ENCODE measurements around the gene IRF4.

IRF4 gene

GRCh38 chr6:415087-415486, 23.5 kb downstream of the IRF4 start:
- Histone ChIP-seq H3K4me1 (ENCODE audit: control insufficient read depth, insufficient read depth, low read length) (peaks cover 6% of the 10 kb centered on the region), H3K36me3 (ENCODE audit: control insufficient read depth in 2 of 2, insufficient read depth in 1 of 2, low read length in 2 of 2) (no peaks in the 10 kb centered on the region), H3K4me3 (ENCODE audit: low read depth, low read length) (no peak overlapping the region), H3K9me3 (ENCODE audit: control insufficient read depth, insufficient read depth, low read depth, low read length) (no peaks in the 10 kb centered on the region), H3K27ac (ENCODE audit: extremely low read depth, low read depth, low read length) (no peak overlapping the region)
- CTCF ChIA-PET, result no interaction called here
- POLR2A ChIA-PET, result no interaction called here
- TF ChIP-seq ZNF610 (tag by site-specific recombination; IDR thresholded peaks at IDR 0.05; ENCODE audit: borderline replicate concordance), result no peak
- TF ChIP-seq SP3 (tag by site-specific recombination; IDR thresholded peaks at IDR 0.05), result no peak
- TF ChIP-seq SETDB1 (IDR thresholded peaks at IDR 0.05; ENCODE audit: insufficient read length, low read length), result peak; percentile 94

- ChIA-PET CTCF (interaction anchor here (0.9 kb wide), 1 partner anchor 12 kb away, joined by 4 read pairs; no protein-coding TSS in a partner anchor), POLR2A (no interaction called here)
Measured at GRCh38 chr6:421211-421610, 29.7 kb downstream of the IRF4 start.

GRCh38 chr6:422433-423054, 31.0 kb downstream of the IRF4 start:
- no peaks in the 10 kb centered on the region for H3K4me1 ChIP-seq (ENCODE audit: control insufficient read depth, insufficient read depth, low read length)
- H3K9me3 ChIP-seq (ENCODE audit: control insufficient read depth, insufficient read depth, low read depth, low read length), result no peaks in the 10 kb centered on the region
- ChIA-PET POLR2A (interaction anchor here (0.7 kb wide), 1 partner anchor 71 kb away, joined by 4 read pairs; no protein-coding TSS in a partner anchor), CTCF (interaction anchor here (0.6 to 1.3 kb wide), 2 partner anchors 11 to 78 kb away, joined by 3 read pairs; no protein-coding TSS in a partner anchor)
- no peak overlapping the region for H3K27ac ChIP-seq (ENCODE audit: extremely low read depth, low read depth, low read length)
- H3K4me3 ChIP-seq (ENCODE audit: low read depth, low read length), result no peak overlapping the region
- H3K36me3 ChIP-seq (ENCODE audit: control insufficient read depth in 2 of 2, insufficient read depth in 1 of 2, low read length in 2 of 2), result no peaks in the 10 kb centered on the region
- TF ChIP-seq ZNF776 (tag by site-specific recombination; IDR thresholded peaks at IDR 0.05; ENCODE audit: borderline replicate concordance) (no peak), ZBTB17 (tag by site-specific recombination; IDR thresholded peaks at IDR 0.05) (no peak), ZNF362 (tag by site-specific recombination; IDR thresholded peaks at IDR 0.05) (peak; percentile 84), ZNF37A (tag by site-specific recombination; IDR thresholded peaks at IDR 0.05) (no peak), ZNF600 (tag by site-specific recombination; IDR thresholded peaks at IDR 0.05) (no peak), ZNF623 (tag by site-specific recombination; IDR thresholded peaks at IDR 0.05) (no peak), ZNF157 (tag by site-specific recombination; IDR thresholded peaks at IDR 0.05) (no peak), ZNF132 (tag by site-specific recombination; IDR thresholded peaks at IDR 0.05; ENCODE audit: borderline replicate concordance) (no peak), ZNF518A (tag by site-specific recombination; conservative IDR thresholded peaks at IDR 0.05; ENCODE audit: low read depth) (no peak), ZEB2 (tag by site-specific recombination; IDR thresholded peaks at IDR 0.05) (0 out of 2 replicates have a peak, but pooled peaks have one; percentile 41), ZNF266 (tag by site-specific recombination; IDR thresholded peaks at IDR 0.05; ENCODE audit: low read depth) (no peak), ZNF138 (tag by site-specific recombination; IDR thresholded peaks at IDR 0.05; ENCODE audit: borderline replicate concordance) (no peak), ZNF354C (tag by site-specific recombination; IDR thresholded peaks at IDR 0.05; ENCODE audit: borderline replicate concordance, low read depth) (no peak), ZNF621 (tag by site-specific recombination; IDR thresholded peaks at IDR 0.05) (no peak), ZNF221 (tag by site-specific recombination; IDR thresholded peaks at IDR 0.05; ENCODE audit: borderline replicate concordance) (no peak), FEZF1 (tag by site-specific recombination; IDR thresholded peaks at IDR 0.05) (no peak), ZNF10 (tag by site-specific recombination; IDR thresholded peaks at IDR 0.05) (no peak), AEBP2 (tag by site-specific recombination; IDR thresholded peaks at IDR 0.05; ENCODE audit: borderline replicate concordance) (no peak), ZNF335 (tag by site-specific recombination; conservative IDR thresholded peaks at IDR 0.05) (peak; percentile 14; the same call in 1 of the 2 replicates), ZNF629 (tag by site-specific recombination; IDR thresholded peaks at IDR 0.05) (peak; percentile 60), ZNF747 (tag by site-specific recombination; IDR thresholded peaks at IDR 0.05) (no peak)

More at GRCh38 chr6:421211-421610, 29.7 kb downstream of the IRF4 start:
- no peak overlapping the region for H3K4me3 ChIP-seq (ENCODE audit: low read depth, low read length)
- H3K4me1 ChIP-seq (ENCODE audit: control insufficient read depth, insufficient read depth, low read length), result no peaks in the 10 kb centered on the region
- H3K27ac ChIP-seq (ENCODE audit: extremely low read depth, low read depth, low read length), result no peak overlapping the region
- no peak for TF ChIP-seq ZNF394 (tag by site-specific recombination; IDR thresholded peaks at IDR 0.05; ENCODE audit: borderline replicate concordance)
- TF ChIP-seq SETDB1 (IDR thresholded peaks at IDR 0.05; ENCODE audit: insufficient read length, low read length), result peak; percentile 67
- no peaks in the 10 kb centered on the region for H3K36me3 ChIP-seq (ENCODE audit: control insufficient read depth in 2 of 2, insufficient read depth in 1 of 2, low read length in 2 of 2)
- H3K9me3 ChIP-seq (ENCODE audit: control insufficient read depth, insufficient read depth, low read depth, low read length), result no peaks in the 10 kb centered on the region
